OCI-LY7 (cell line): ENCODE results near the gene LSM5. TPM values are rescaled to one million over a fixed set of nuclear protein-coding genes. Genes with fewer than 3 reads are reported as not detected.

Source experiments
- BruUV-seq: library from RNA; stranded (reverse); fragments of 400-500 nt; replicated peaks from 2 replicates; lab custom pipeline; 2021; lab: Mats Ljungman, UMichigan
- CTCF ChIA-PET: fragments of 300-600 bp; sonication (Branson Sonifier 250); formaldehyde crosslinking; loops from one replicate; lab custom pipeline; 2022; ENCODE audit warnings: antibody characterized with exemption; ENCODE audit not compliant: unreplicated experiment; lab: Charles Lee
- POLR2A ChIA-PET: fragments of 300-600 bp; sonication (Branson Sonifier 250); formaldehyde crosslinking; loops from one replicate; lab custom pipeline; 2022; ENCODE audit warnings: antibody characterized with exemption; lab: Charles Lee
- DNase-seq: peaks from one replicate; pipeline ENCODE4 v3.0.0-alpha.2; 2015; ENCODE audit warnings: low spot score
- H2AFZ ChIP-seq: fragments of 200-600 bp; sonication (generic), shearing (Covaris generic); 2 replicates; pipeline ENCODE4 v1.6.1; 2014; ENCODE audit warnings: mild to moderate bottlenecking, antibody characterized with exemption, low read length, moderate library complexity
- H3K27ac ChIP-seq: fragments of 200-600 bp; sonication (generic); 2 replicates; pipeline ENCODE4 v1.5.1; 2014; ENCODE audit warnings: mixed run types, low read depth, mild to moderate bottlenecking, moderate library complexity, low read length, inconsistent platforms; ENCODE audit not compliant: poor library complexity, severe bottlenecking
- H3K36me3 ChIP-seq: fragments of 200-600 bp; sonication (generic); 2 replicates; pipeline ENCODE4 v1.6.1; 2014; ENCODE audit warnings: mild to moderate bottlenecking, antibody characterized with exemption, low read length, moderate library complexity, mixed read lengths; ENCODE audit not compliant: insufficient read depth
- H3K4me1 ChIP-seq: fragments of 200-600 bp; sonication (generic); 2 replicates; pipeline ENCODE4 v1.5.1; 2014; ENCODE audit warnings: mild to moderate bottlenecking, low read length; ENCODE audit not compliant: insufficient read depth, poor library complexity, severe bottlenecking
- H3K4me2 ChIP-seq: fragments of 200-600 bp; sonication (generic); 2 replicates; pipeline ENCODE4 v1.6.1; 2014; ENCODE audit warnings: mild to moderate bottlenecking, low read length
- H3K4me3 ChIP-seq: fragments of 200-600 bp; sonication (generic); 2 replicates; pipeline ENCODE4 v1.5.1; 2014; ENCODE audit warnings: mild to moderate bottlenecking, low read depth, low read length; ENCODE audit not compliant: poor library complexity, severe bottlenecking
- H3K79me2 ChIP-seq: fragments of 200-600 bp; sonication (generic); 2 replicates; pipeline ENCODE4 v1.6.1; 2016; ENCODE audit warnings: low read depth, mild to moderate bottlenecking, low read length, moderate library complexity, mixed read lengths; ENCODE audit not compliant: insufficient read depth
- H3K9me2 ChIP-seq: fragments of 200-600 bp; sonication (generic); 2 replicates; pipeline ENCODE4 v1.6.1; 2016; ENCODE audit warnings: mild to moderate bottlenecking, low read length, mixed read lengths; ENCODE audit not compliant: insufficient read depth
- H3K9me3 ChIP-seq: fragments of 200-600 bp; sonication (generic); 2 replicates; pipeline ENCODE4 v1.6.1; 2014; ENCODE audit warnings: mild to moderate bottlenecking, mixed run types, low read length, mixed read lengths
- H4K20me1 ChIP-seq: fragments of 200-600 bp; sonication (generic); 2 replicates; pipeline ENCODE4 v1.6.1; 2014; ENCODE audit warnings: mild to moderate bottlenecking, antibody characterized with exemption, low read length, moderate library complexity, mixed read lengths; ENCODE audit not compliant: insufficient read depth
- EZH2phosphoT487 ChIP-seq: fragments of 200-600 bp; sonication (generic); IDR thresholded peaks from 2 replicates; pipeline ENCODE4 v1.6.1; 2018; ENCODE audit warnings: low read depth, borderline replicate concordance, mild to moderate bottlenecking, mixed run types, antibody characterized with exemption, low read length, moderate library complexity, mixed read lengths
- intact Hi-C: fragments of 100-400 bp; cut with micrococcal nuclease; formaldehyde crosslinking; loops from one replicate; pipeline ENCODE4 v1.10.0; 2022; ENCODE audit not compliant: unreplicated experiment
- total RNA-seq, 2 experiments: library from RNA; depleted of rRNA in 1 of 2; stranded (reverse); fragments of >200 nt in 1 of 2; shearing (Covaris generic) in 1 of 2; gene quantifications; 2 replicates each; pipeline ENCODE4 v1.2.3, GENCODE V29; 2014 to 2022
- TF ChIP-seq, protein P1 (sequence below): fragments of 200-600 bp; sonication (generic); conservative IDR thresholded peaks from 2 replicates; pipeline ENCODE4 v1.5.1; 2014; ENCODE audit warnings: mild to moderate bottlenecking, antibody characterized with exemption, low read length, moderate library complexity, mixed read lengths

LSM5 gene
- total RNA-seq, 2 experiments from 2014 or later, result 38.9 to 108 TPM

DNA sequence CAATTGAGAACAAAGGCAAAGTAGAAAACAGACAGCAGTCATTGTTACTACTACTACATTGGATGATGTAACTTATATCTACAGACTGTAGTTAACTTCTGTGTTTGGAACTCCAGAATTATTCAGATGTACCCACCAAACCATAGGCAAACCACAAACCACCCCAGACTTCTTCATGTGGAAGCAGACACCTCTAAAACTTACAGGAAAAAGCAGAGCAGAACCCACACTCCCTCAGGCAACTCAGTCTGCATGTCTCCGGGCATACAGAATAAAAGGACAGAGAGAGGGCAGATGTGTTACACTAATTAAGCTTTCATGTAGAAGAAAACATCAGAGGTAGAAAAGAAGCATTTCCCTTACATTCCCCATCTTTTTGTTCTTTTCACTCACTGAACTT lies 9.0 kb downstream of the LSM5 start:
- H4K20me1 ChIP-seq, result no peaks in the 10 kb centered on the region

DNA sequence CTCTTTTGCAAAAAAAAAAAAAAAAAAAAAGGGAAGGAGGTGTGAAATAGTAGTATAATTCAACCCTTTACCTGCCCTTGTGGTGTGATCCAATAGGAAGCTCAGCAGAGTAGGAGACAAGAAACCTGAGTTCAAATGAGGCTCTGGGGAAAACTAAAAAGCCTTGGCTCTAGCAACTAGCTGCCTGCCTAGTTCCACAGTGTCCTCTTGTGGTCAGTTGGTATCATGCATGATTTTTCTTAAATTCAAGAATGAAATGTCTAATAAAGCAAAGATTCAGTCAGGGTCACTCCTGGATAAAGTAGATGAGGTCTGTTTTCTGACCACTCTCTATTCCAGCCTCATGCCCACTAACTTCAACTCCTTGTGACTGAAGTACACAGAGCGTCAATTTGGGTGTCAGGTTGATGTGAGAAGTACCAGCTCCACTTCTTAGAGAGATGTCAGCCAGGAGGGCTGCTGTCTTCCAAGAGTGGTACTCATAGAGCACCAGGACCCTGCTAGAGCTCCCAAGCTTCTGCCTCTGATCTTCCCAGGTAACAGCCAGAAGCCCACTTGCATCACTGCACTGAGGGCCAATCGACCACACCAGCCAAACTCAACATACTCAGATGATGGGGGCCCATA lies 10.5 kb downstream of the LSM5 start:
- H3K9me3 ChIP-seq, result no peaks in the 10 kb centered on the region
- H4K20me1 ChIP-seq, result no peaks in the 10 kb centered on the region
- ChIA-PET POLR2A (interaction anchor here (0.5 kb wide), 1 partner anchor 8 kb away, joined by 4 read pairs; no protein-coding TSS in a partner anchor), CTCF (no interaction called here)
- H3K9me2 ChIP-seq, result no peaks in the 10 kb centered on the region
- no TSS peak for BruUV-seq
- no peak overlapping the region for H2AFZ ChIP-seq
- H3K79me2 ChIP-seq, result no peaks in the 10 kb centered on the region
- no peak overlapping the region for H3K27ac ChIP-seq
- no peak overlapping the region for H3K4me3 ChIP-seq
- no peaks in the 10 kb centered on the region for H3K4me1 ChIP-seq
- no peak overlapping the region for H3K4me2 ChIP-seq
- intact Hi-C loops, result loop anchor here (1.0 kb wide), 1 partner anchor 269 kb away; no protein-coding TSS in a partner anchor
- peaks cover under 1% of the 10 kb centered on the region; the same call in 1 of the 2 replicates for H3K36me3 ChIP-seq
- DNase-seq, result peak; percentile 57
- TF ChIP-seq, protein P1, sequence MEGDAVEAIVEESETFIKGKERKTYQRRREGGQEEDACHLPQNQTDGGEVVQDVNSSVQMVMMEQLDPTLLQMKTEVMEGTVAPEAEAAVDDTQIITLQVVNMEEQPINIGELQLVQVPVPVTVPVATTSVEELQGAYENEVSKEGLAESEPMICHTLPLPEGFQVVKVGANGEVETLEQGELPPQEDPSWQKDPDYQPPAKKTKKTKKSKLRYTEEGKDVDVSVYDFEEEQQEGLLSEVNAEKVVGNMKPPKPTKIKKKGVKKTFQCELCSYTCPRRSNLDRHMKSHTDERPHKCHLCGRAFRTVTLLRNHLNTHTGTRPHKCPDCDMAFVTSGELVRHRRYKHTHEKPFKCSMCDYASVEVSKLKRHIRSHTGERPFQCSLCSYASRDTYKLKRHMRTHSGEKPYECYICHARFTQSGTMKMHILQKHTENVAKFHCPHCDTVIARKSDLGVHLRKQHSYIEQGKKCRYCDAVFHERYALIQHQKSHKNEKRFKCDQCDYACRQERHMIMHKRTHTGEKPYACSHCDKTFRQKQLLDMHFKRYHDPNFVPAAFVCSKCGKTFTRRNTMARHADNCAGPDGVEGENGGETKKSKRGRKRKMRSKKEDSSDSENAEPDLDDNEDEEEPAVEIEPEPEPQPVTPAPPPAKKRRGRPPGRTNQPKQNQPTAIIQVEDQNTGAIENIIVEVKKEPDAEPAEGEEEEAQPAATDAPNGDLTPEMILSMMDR, result peak; percentile 89
- TF ChIP-seq EZH2phosphoT487, result no peak

More for the DNA sequence above, 9.0 kb downstream of the LSM5 start:
- Histone ChIP-seq H3K4me3 (no peak overlapping the region), H3K4me1 (no peaks in the 10 kb centered on the region), H3K9me3 (no peaks in the 10 kb centered on the region), H3K36me3 (peaks cover 15% of the 10 kb centered on the region), H3K79me2 (no peaks in the 10 kb centered on the region), H3K4me2 (no peak overlapping the region), H2AFZ (no peak overlapping the region), H3K27ac (no peak overlapping the region), H3K9me2 (no peaks in the 10 kb centered on the region)
- intact Hi-C loops, result no loop called here
- DNase-seq, result no peak
- ChIA-PET POLR2A (no interaction called here), CTCF (no interaction called here)
- no TSS peak for BruUV-seq
- TF ChIP-seq, protein P1, result no peak
- no peak for TF ChIP-seq EZH2phosphoT487

DNA sequence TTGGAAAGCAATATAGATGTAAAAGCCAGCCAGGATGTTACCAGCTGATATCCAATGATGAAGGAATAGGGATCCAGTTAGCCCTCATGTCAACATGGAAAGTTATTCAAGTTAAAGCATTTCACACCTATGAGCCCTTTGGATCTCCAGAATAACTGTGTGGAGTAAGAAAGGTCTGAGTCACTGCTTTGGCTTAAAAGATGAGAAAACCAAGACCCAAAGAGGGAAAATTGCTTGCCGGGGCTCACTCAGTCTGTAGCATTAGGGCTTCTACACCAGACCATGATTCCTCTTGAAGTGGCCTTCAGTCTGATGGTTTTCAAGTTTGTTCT lies 12.6 kb downstream of the LSM5 start:
- Histone ChIP-seq H4K20me1 (no peaks in the 10 kb centered on the region), H3K4me1 (no peaks in the 10 kb centered on the region), H3K9me3 (no peaks in the 10 kb centered on the region), H3K4me2 (no peak overlapping the region), H2AFZ (no peak overlapping the region), H3K79me2 (no peaks in the 10 kb centered on the region), H3K36me3 (no peaks in the 10 kb centered on the region), H3K9me2 (no peaks in the 10 kb centered on the region), H3K4me3 (no peak overlapping the region), H3K27ac (no peak overlapping the region)
- DNase-seq, result no peak
- BruUV-seq, result no TSS peak
- intact Hi-C loops, result no loop called here
- CTCF ChIA-PET, result no interaction called here
- no peak for TF ChIP-seq EZH2phosphoT487
- TF ChIP-seq, protein P1, result no peak
- POLR2A ChIA-PET, result no interaction called here
